Uterus (tissue), 4 donors: Measurements from ENCODE around the gene DLG5. TPM values are rescaled to one million over a fixed set of nuclear protein-coding genes. Genes with fewer than 3 reads are reported as not detected.
"Not testable (repeated sequence)": the region's sequence is repeated elsewhere in the genome, so short reads cannot be mapped to it uniquely, and the experiment has no call there.

Experiments
- DNase-seq, 2 donors: peaks; one replicate each; pipeline ENCODE4 v3.0.0-alpha.2; 2019 to 2020
- H3K27ac ChIP-seq, 2 donors: fragments of 200-600 bp; sonication (generic); 1 replicate in 1 of 2; 2 replicates in 1 of 2; pipeline ENCODE4 v1.5.1; 2016 to 2018
- H3K27me3 ChIP-seq, 2 donors: fragments of 200-600 bp; sonication (generic); one replicate each; pipeline ENCODE4 v1.5.1; 2018 to 2019; ENCODE audit warnings: control low read depth in 1 of 2
- H3K36me3 ChIP-seq, 2 donors: fragments of 200-600 bp; sonication (generic); one replicate each; pipeline ENCODE4 v1.5.1; 2019; ENCODE audit warnings: control low read depth in 1 of 2
- H3K4me1 ChIP-seq, 2 donors: fragments of 200-600 bp; sonication (generic); one replicate each; pipeline ENCODE4 v1.5.1; 2018 to 2019; ENCODE audit warnings: control low read depth in 1 of 2
- H3K4me3 ChIP-seq, 2 donors: fragments of 200-600 bp; sonication (generic); 1 replicate in 1 of 2; 2 replicates in 1 of 2; pipeline ENCODE4 v1.5.1; 2018 to 2019; ENCODE audit warnings: mild to moderate bottlenecking in 1 of 2
- H3K9me3 ChIP-seq, 2 donors: fragments of 200-600 bp; sonication (generic); one replicate each; pipeline ENCODE4 v1.5.1; 2019; ENCODE audit warnings: control low read depth in 1 of 2
- POLR2A ChIP-seq, 2 donors: fragments of 450-650 bp; IDR thresholded peaks; one replicate each; pipeline ENCODE4 v1.6.1; 2016; ENCODE audit warnings: antibody characterized with exemption in 2 of 2, mild to moderate bottlenecking in 1 of 2, moderate library complexity in 1 of 2
- intact Hi-C: fragments of 100-400 bp; cut with DNase I; formaldehyde crosslinking; loops from one replicate; pipeline ENCODE4 v1.15.1; 2023; ENCODE audit warnings: low total_unique reads
- total RNA-seq, 4 donors: library from RNA; depleted of rRNA in 3 of 4; stranded (reverse); fragments of >200 nt in 3 of 4; gene quantifications; one replicate each; pipeline versions ENCODE4 v1.1.0 to v1.2.4, GENCODE V29; 2014 to 2023
- TF ChIP-seq, protein P1 (sequence below), 4 experiments: fragments of 200-600 bp in 2 of 4; fragments of 450-650 bp in 2 of 4; sonication (generic) in 2 of 4; IDR thresholded peaks; one replicate each; pipeline ENCODE4 v1.5.1; 2016 to 2019; ENCODE audit warnings: antibody characterized with exemption in 4 of 4, mild to moderate bottlenecking in 2 of 4, moderate library complexity in 1 of 4
- donor health status: DM: yes; HTN: yes; CAD: no.

Gene DLG5
- total RNA-seq, 4 donors from 2014 or later, result 27.1 to 72.6 (median 46.5) TPM

- no peak for DNase-seq
- intact Hi-C loops, result no loop called here
- no peaks in the 10 kb centered on the region for H3K4me1 ChIP-seq
- no peaks in the 10 kb centered on the region for H3K36me3 ChIP-seq
- H3K27me3 ChIP-seq, result no peaks in the 10 kb centered on the region
- no peak overlapping the region for H3K27ac ChIP-seq
- no peaks in the 10 kb centered on the region for H3K9me3 ChIP-seq
- H3K4me3 ChIP-seq, result no peak overlapping the region
- TF ChIP-seq POLR2A (IDR thresholded peaks at IDR 0.05), result no peak
- TF ChIP-seq, protein P1, sequence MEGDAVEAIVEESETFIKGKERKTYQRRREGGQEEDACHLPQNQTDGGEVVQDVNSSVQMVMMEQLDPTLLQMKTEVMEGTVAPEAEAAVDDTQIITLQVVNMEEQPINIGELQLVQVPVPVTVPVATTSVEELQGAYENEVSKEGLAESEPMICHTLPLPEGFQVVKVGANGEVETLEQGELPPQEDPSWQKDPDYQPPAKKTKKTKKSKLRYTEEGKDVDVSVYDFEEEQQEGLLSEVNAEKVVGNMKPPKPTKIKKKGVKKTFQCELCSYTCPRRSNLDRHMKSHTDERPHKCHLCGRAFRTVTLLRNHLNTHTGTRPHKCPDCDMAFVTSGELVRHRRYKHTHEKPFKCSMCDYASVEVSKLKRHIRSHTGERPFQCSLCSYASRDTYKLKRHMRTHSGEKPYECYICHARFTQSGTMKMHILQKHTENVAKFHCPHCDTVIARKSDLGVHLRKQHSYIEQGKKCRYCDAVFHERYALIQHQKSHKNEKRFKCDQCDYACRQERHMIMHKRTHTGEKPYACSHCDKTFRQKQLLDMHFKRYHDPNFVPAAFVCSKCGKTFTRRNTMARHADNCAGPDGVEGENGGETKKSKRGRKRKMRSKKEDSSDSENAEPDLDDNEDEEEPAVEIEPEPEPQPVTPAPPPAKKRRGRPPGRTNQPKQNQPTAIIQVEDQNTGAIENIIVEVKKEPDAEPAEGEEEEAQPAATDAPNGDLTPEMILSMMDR (IDR thresholded peaks at IDR 0.05), result no peak
Measured at GRCh38 chr10:77780180-77780579, 146.4 kb downstream of the DLG5 start.

GRCh38 chr10:77776487-77776886 lies 150.1 kb downstream of the DLG5 start:
- Histone ChIP-seq H3K27me3 (no peaks in the 10 kb centered on the region), H3K36me3 (no peaks in the 10 kb centered on the region), H3K9me3 (no peaks in the 10 kb centered on the region), H3K4me1 (no peaks in the 10 kb centered on the region), H3K4me3 (no peak overlapping the region), H3K27ac (no peak overlapping the region)
- intact Hi-C loops, result no loop called here
- no peak for TF ChIP-seq POLR2A (IDR thresholded peaks at IDR 0.05)
- TF ChIP-seq, protein P1 (IDR thresholded peaks at IDR 0.05), result no peak
- no peak for DNase-seq

DNA sequence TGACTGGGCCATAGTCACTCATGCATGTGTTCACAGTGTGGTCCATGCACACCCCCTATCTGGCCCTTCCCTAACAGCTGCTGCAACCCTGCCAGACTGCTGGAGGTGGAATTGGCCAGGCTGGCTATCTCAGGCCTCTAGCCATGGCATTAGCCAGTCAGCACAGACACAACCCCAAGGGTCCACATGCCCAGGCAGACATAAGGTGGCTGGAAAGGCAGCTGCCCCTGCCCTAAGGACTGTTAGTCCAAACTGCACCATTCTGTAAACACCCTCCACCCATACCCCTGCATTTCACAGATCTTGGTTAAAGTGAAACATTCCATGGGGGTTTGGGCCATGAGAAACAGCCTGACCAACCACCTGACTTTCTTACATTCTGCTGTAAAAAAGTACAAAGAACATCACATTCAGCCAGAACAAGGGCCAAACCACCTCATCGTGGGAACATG lies 151.6 kb downstream of the DLG5 start:
- H3K9me3 ChIP-seq, result no peaks in the 10 kb centered on the region
- no peak overlapping the region for H3K4me3 ChIP-seq
- intact Hi-C loops, result no loop called here
- TF ChIP-seq, protein P1 (IDR thresholded peaks at IDR 0.05), result no peak
- H3K27me3 ChIP-seq, result no peaks in the 10 kb centered on the region
- H3K27ac ChIP-seq, result no peak overlapping the region
- DNase-seq, result no peak
- H3K36me3 ChIP-seq, result no peaks in the 10 kb centered on the region
- no peaks in the 10 kb centered on the region for H3K4me1 ChIP-seq

DNA sequence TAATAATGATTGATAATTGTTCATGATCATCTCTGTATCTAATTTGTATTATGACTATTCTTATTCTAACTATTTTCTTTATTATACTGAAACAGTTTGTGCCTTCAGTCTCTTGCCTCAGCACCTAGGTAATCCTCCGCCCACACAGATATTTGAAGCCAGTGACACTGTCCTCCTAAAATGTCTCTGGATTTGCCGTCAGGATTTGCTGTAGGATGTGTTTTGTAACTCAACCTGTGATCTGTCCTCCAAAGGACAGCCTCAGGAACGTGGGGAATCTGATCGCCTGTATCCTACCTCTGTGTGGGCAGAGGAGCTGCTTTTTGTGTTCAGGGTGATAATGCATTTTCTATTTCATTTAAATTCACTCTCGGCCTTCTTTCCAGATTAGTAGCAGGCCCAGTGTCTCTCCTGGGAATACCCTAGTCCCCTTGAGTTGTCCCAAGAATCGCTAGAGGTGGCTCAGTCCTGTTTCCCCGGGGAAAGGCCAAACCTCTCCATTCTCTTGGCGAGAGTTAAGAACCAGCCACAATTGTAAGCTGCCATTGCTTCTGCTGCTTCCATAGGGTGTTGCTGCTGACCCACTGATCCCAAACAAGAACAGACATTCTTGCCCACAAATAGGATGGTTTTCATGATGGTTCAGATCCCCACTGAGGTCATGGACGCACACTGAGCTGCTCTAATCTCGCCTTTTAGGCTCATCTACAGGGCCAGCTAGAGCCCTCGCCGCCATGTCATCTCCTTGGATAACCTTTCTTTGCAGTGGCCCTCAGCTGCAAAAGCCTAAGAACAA lies 152.7 kb downstream of the DLG5 start:
- no peak for DNase-seq
- Histone ChIP-seq H3K36me3 (no peaks in the 10 kb centered on the region), H3K4me3 (no peak overlapping the region), H3K4me1 (no peaks in the 10 kb centered on the region), H3K27ac (no peak overlapping the region), H3K27me3 (no peaks in the 10 kb centered on the region), H3K9me3 (no peaks in the 10 kb centered on the region)
- TF ChIP-seq, protein P1 (IDR thresholded peaks at IDR 0.05), result no peak
- no peak for TF ChIP-seq POLR2A (IDR thresholded peaks at IDR 0.05)
- intact Hi-C loops, result no loop called here

- not testable (repeated sequence) for H3K9me3 ChIP-seq, H3K27ac ChIP-seq
Measured at GRCh38 chr10:77772852-77773600, 153.5 kb downstream of the DLG5 start.

More at GRCh38 chr10:77772852-77773600, 153.5 kb downstream of the DLG5 start:
- DNase-seq, intact Hi-C loops, H3K27me3 ChIP-seq, H3K4me3 ChIP-seq, H3K36me3 ChIP-seq, H3K4me1 ChIP-seq: not testable (repeated sequence)
